NCI-H1048 (cell line): ENCODE data around the gene PPP1R15B.

Source experiments
- DNase-seq: peaks from one replicate; lab custom pipeline; 2025; lab: John Stamatoyannopoulos, UW

Gene PPP1R15B

GRCh38 chr1:204411451-204412204, at the start of gene PPP1R15B:
PPP1R15B (minus strand) TSS chr1:204411817; CDS start chr1:204411411, 406 bp downstream.
- peak; percentile 100 for DNase-seq

GRCh38 chr1:204460346-204460745, 48.7 kb upstream of the PPP1R15B start:
- no peak for DNase-seq

- DNase-seq: no peak
Measured at GRCh38 chr1:204459706-204460105, 48.1 kb upstream of the PPP1R15B start.

- no peak for DNase-seq
Measured at GRCh38 chr1:204457666-204458065, 46.0 kb upstream of the PPP1R15B start.

- DNase-seq: no peak
Measured at GRCh38 chr1:204456826-204457442, 45.3 kb upstream of the PPP1R15B start.

- no peak for DNase-seq
Measured at GRCh38 chr1:204455831-204456145, 44.2 kb upstream of the PPP1R15B start.

GRCh38 chr1:204455063-204455830, 43.6 kb upstream of the PPP1R15B start:
- DNase-seq: no peak

GRCh38 chr1:204454476-204454875, 42.9 kb upstream of the PPP1R15B start:
- DNase-seq: no peak

- DNase-seq: no peak
Measured at GRCh38 chr1:204453141-204453772, 41.6 kb upstream of the PPP1R15B start.

GRCh38 chr1:204451352-204452124, 39.9 kb upstream of the PPP1R15B start:
- DNase-seq: no peak

- no peak for DNase-seq
Measured at GRCh38 chr1:204450461-204451257, 39.0 kb upstream of the PPP1R15B start.

GRCh38 chr1:204449678-204450280, 38.2 kb upstream of the PPP1R15B start:
- no peak for DNase-seq

- DNase-seq: no peak
Measured at GRCh38 chr1:204448991-204449677, 37.5 kb upstream of the PPP1R15B start.

- DNase-seq: no peak
Measured at GRCh38 chr1:204448344-204448964, 36.8 kb upstream of the PPP1R15B start.

GRCh38 chr1:204447736-204448135, 36.1 kb upstream of the PPP1R15B start:
- no peak for DNase-seq

- no peak for DNase-seq
Measured at GRCh38 chr1:204447190-204447589, 35.6 kb upstream of the PPP1R15B start.

- no peak for DNase-seq
Measured at GRCh38 chr1:204446413-204447111, 34.9 kb upstream of the PPP1R15B start.

GRCh38 chr1:204445860-204446412, 34.3 kb upstream of the PPP1R15B start:
- DNase-seq: peak; percentile 30
